Keratinocyte (primary cell): ENCODE data around the gene CD47. TPM values are rescaled to one million over a fixed set of nuclear protein-coding genes. Genes with fewer than 3 reads are reported as not detected.

Experiments used
- DNase-seq: peaks from one replicate; pipeline ENCODE4 v3.0.0-alpha.2; 2011; ENCODE audit warnings: low read depth, missing footprints, low spot score
- FAIRE-seq: peaks from 2 replicates; lab custom pipeline; 2011; peaks lifted over from hg19 to GRCh38; lab: Jason Lieb, UNC
- H2AFZ ChIP-seq: 2 replicates; pipeline ENCODE4 v1.6.0; 2012; ENCODE audit warnings: low read length, control low read depth, inconsistent platforms; ENCODE audit not compliant: control insufficient read depth
- H3K27ac ChIP-seq: 2 replicates; pipeline ENCODE4 v1.5.1; 2011; ENCODE audit warnings: low read length; ENCODE audit not compliant: control insufficient read depth, insufficient read depth
- H3K27me3 ChIP-seq: 3 replicates; pipeline ENCODE4 v1.6.0; 2011; ENCODE audit warnings: low read length; ENCODE audit not compliant: control insufficient read depth, insufficient read depth; ENCODE audit errors: extremely low read depth
- H3K36me3 ChIP-seq, 2 experiments: 2 replicates in 1 of 2; 3 replicates in 1 of 2; pipeline ENCODE4 v1.5.1; 2011; ENCODE audit warnings: low read length in 2 of 2, mild to moderate bottlenecking in 1 of 2; ENCODE audit not compliant: control insufficient read depth in 2 of 2, insufficient read depth in 2 of 2; ENCODE audit errors: extremely low read depth in 1 of 2
- H3K4me1 ChIP-seq: 3 replicates; pipeline ENCODE4 v1.5.1; 2011; ENCODE audit warnings: low read length; ENCODE audit not compliant: control insufficient read depth, insufficient read depth; ENCODE audit errors: extremely low read depth
- H3K4me2 ChIP-seq: 3 replicates; pipeline ENCODE4 v1.6.0; 2011; ENCODE audit warnings: low read depth, low read length; ENCODE audit not compliant: control insufficient read depth, insufficient read depth; ENCODE audit errors: extremely low read depth
- H3K4me3 ChIP-seq, 3 experiments: fragments of 200-600 bp in 1 of 3; sonication (generic) in 1 of 3; 2 replicates in 2 of 3; 3 replicates in 1 of 3; pipeline ENCODE4 v1.5.1; 2011 to 2016; ENCODE audit warnings: low read length in 3 of 3, mild to moderate bottlenecking in 3 of 3, control low read depth in 2 of 3, inconsistent platforms in 1 of 3, low read depth in 1 of 3, mixed read lengths in 1 of 3, mixed run types in 1 of 3, moderate library complexity in 1 of 3; ENCODE audit not compliant: control insufficient read depth in 2 of 3, insufficient read depth in 2 of 3; ENCODE audit errors: extremely low read depth in 1 of 3
- H3K79me2 ChIP-seq: 2 replicates; pipeline ENCODE4 v1.6.0; 2012; ENCODE audit warnings: low read length; ENCODE audit not compliant: control insufficient read depth, insufficient read depth
- H3K9ac ChIP-seq: 3 replicates; pipeline ENCODE4 v1.6.0; 2011; ENCODE audit warnings: low read length; ENCODE audit not compliant: control insufficient read depth, insufficient read depth; ENCODE audit errors: extremely low read depth
- H3K9me1 ChIP-seq: 3 replicates; pipeline ENCODE4 v1.6.0; 2011; ENCODE audit warnings: low read length; ENCODE audit not compliant: control insufficient read depth, insufficient read depth; ENCODE audit errors: extremely low read depth
- H3K9me3 ChIP-seq: 2 replicates; pipeline ENCODE4 v1.5.1; 2012; ENCODE audit warnings: low read depth, low read length; ENCODE audit not compliant: control insufficient read depth
- H4K20me1 ChIP-seq: 3 replicates; pipeline ENCODE4 v1.6.0; 2011; ENCODE audit warnings: low read length; ENCODE audit not compliant: control insufficient read depth, insufficient read depth; ENCODE audit errors: extremely low read depth
- CTCF ChIP-seq, 3 experiments: IDR thresholded peaks in 1 of 3; conservative IDR thresholded peaks in 1 of 3; optimal IDR thresholded peaks in 1 of 3; 2 replicates in 2 of 3; 3 replicates in 1 of 3; pipeline versions ENCODE3 to v1.5.1; 2011; ENCODE audit warnings: low read length in 3 of 3, mild to moderate bottlenecking in 3 of 3, moderate library complexity in 2 of 3, control low read depth in 1 of 3, inconsistent platforms in 1 of 3; ENCODE audit not compliant: insufficient read depth in 2 of 3; ENCODE audit errors: extremely low read depth in 1 of 3
- EZH2 ChIP-seq: IDR thresholded peaks from one replicate; pipeline ENCODE4 v1.6.1; 2012; ENCODE audit warnings: inconsistent platforms, mild to moderate bottlenecking, low read length, moderate library complexity
- dilution Hi-C: fragments of 300-500 bp; cut with MboI; formaldehyde crosslinking; loops from one replicate; pipeline ENCODE4 v1.7.0; 2020; ENCODE audit warnings: low sequenced_read_pairs; ENCODE audit not compliant: extremely low pct_ligation_motif_present
- polyA plus RNA-seq, 5 experiments: library from polyadenylated mRNA; depleted of rRNA in 3 of 5; stranded (reverse) in 3 of 5; stranded (forward) in 1 of 5; unstranded in 1 of 5; fragments of >200 nt; gene quantifications; 1 replicate in 1 of 5; 2 replicates in 3 of 5; 3 replicates in 1 of 5; pipeline versions ENCODE4 v1.2.1 to v1.2.3, GENCODE V29; 2011 to 2012; ENCODE audit warnings: missing spikeins in 2 of 5, low read depth in 1 of 5, low replicate concordance in 1 of 5

CD47 gene
- polyA plus RNA-seq, 1 donor (not counting 4 experiments of a cell fraction or from before 2014, with no cell fraction given): 96.5 TPM

- Histone ChIP-seq H3K4me3 (no peak overlapping the region), H3K9ac (no peak overlapping the region), H3K27ac (no peak overlapping the region), H3K27me3 (no peaks in the 10 kb centered on the region), H3K9me3 (no peaks in the 10 kb centered on the region), H3K79me2 (no peaks in the 10 kb centered on the region), H3K4me2 (no peak overlapping the region), H4K20me1 (no peaks in the 10 kb centered on the region), H3K4me1 (peaks cover 14% of the 10 kb centered on the region), H3K36me3 (no peaks in the 10 kb centered on the region), H3K9me1 (no peaks in the 10 kb centered on the region), H2AFZ (no peak overlapping the region)
- dilution Hi-C loops: no loop called here
- DNase-seq (no peak), FAIRE-seq (no peak)
- no peak for TF ChIP-seq EZH2
- no peak for TF ChIP-seq CTCF (optimal IDR thresholded peaks at IDR 0.05 in 1 of 3, IDR thresholded peaks at IDR 0.05 in 1 of 3, conservative IDR thresholded peaks at IDR 0.05 in 1 of 3; ENCODE audit: extremely low read depth in 1 of 3, insufficient read depth in 2 of 3, low read length in 3 of 3)
Observed at GRCh38 chr3:108136561-108137459, 46.0 kb upstream of the CD47 start.

- no peak overlapping the region for H3K4me3 ChIP-seq
- H3K4me1 ChIP-seq: peaks cover 33% of the 10 kb centered on the region
- no peak overlapping the region for H2AFZ ChIP-seq
- H4K20me1 ChIP-seq: no peaks in the 10 kb centered on the region
- no peak overlapping the region for H3K27ac ChIP-seq
- no peaks in the 10 kb centered on the region for H3K9me3 ChIP-seq
- FAIRE-seq: no peak
- H3K4me2 ChIP-seq: no peak overlapping the region
- H3K79me2 ChIP-seq: no peaks in the 10 kb centered on the region
- TF ChIP-seq CTCF (optimal IDR thresholded peaks at IDR 0.05 in 1 of 3, IDR thresholded peaks at IDR 0.05 in 1 of 3, conservative IDR thresholded peaks at IDR 0.05 in 1 of 3; ENCODE audit: extremely low read depth in 1 of 3, insufficient read depth in 2 of 3, low read length in 3 of 3): no peak
- TF ChIP-seq EZH2: no peak
- H3K36me3 ChIP-seq: no peaks in the 10 kb centered on the region
- DNase-seq: no peak
- H3K9me1 ChIP-seq: no peaks in the 10 kb centered on the region
- H3K9ac ChIP-seq: no peak overlapping the region
- dilution Hi-C loops: no loop called here
- no peaks in the 10 kb centered on the region for H3K27me3 ChIP-seq
Observed at GRCh38 chr3:108134555-108134880, 43.7 kb upstream of the CD47 start.
